ENCODE measurements around the gene BIRC6. TPM values are rescaled to one million over a fixed set of nuclear protein-coding genes. Genes with fewer than 3 reads are reported as not detected.
"Not testable (repeated sequence)": the region's sequence is repeated elsewhere in the genome, so short reads cannot be mapped to it uniquely, and the experiment has no call there.

Gene BIRC6
- total RNA-seq, 1 donor from 2014 or later = 105 TPM

- Mint-ChIP-seq H3K4me3 (no peak overlapping the region), H3K9me3 (no peaks in the 10 kb centered on the region), H3K36me3 (ENCODE audit: low read depth) (peaks cover 58% of the 10 kb centered on the region), H3K27ac (no peak overlapping the region), H3K4me1 (no peaks in the 10 kb centered on the region), H3K27me3 (no peaks in the 10 kb centered on the region)
- DNase-seq = no peak
- intact Hi-C loops (cut with micrococcal nuclease) = no loop called here
These were observed 85.2 kb downstream of the BIRC6 start for GRCh38 chr2:32442020-32442467.

GRCh38 chr2:32446369-32446768, 89.5 kb downstream of the BIRC6 start:
- no peaks in the 10 kb centered on the region for H3K27me3 Mint-ChIP-seq
- no peaks in the 10 kb centered on the region for H3K9me3 Mint-ChIP-seq
- no peaks in the 10 kb centered on the region for H3K4me1 Mint-ChIP-seq
- intact Hi-C loops (cut with micrococcal nuclease) = no loop called here
- no peak overlapping the region for H3K4me3 Mint-ChIP-seq
- H3K27ac Mint-ChIP-seq = no peak overlapping the region
- peaks cover 56% of the 10 kb centered on the region for H3K36me3 Mint-ChIP-seq (ENCODE audit: low read depth)
- DNase-seq = no peak

GRCh38 chr2:32450851-32451250, 94.0 kb downstream of the BIRC6 start:
- no peak for DNase-seq
- Mint-ChIP-seq H3K36me3 (ENCODE audit: low read depth) (peaks cover 36% of the 10 kb centered on the region), H3K27ac (no peak overlapping the region), H3K9me3 (no peaks in the 10 kb centered on the region), H3K4me1 (no peaks in the 10 kb centered on the region), H3K27me3 (no peaks in the 10 kb centered on the region), H3K4me3 (no peak overlapping the region)
- intact Hi-C loops (cut with micrococcal nuclease) = no loop called here

- Mint-ChIP-seq H3K4me3 (no peak overlapping the region), H3K27ac (no peak overlapping the region), H3K36me3 (ENCODE audit: low read depth) (peaks cover 43% of the 10 kb centered on the region), H3K4me1 (no peaks in the 10 kb centered on the region), H3K27me3 (no peaks in the 10 kb centered on the region), H3K9me3 (no peaks in the 10 kb centered on the region)
- DNase-seq = no peak
- intact Hi-C loops (cut with micrococcal nuclease) = no loop called here
These were observed 95.7 kb downstream of the BIRC6 start for GRCh38 chr2:32452338-32453064.

GRCh38 chr2:32453242-32454062, 96.6 kb downstream of the BIRC6 start:
- no peak overlapping the region for H3K4me3 Mint-ChIP-seq
- peaks cover 47% of the 10 kb centered on the region for H3K36me3 Mint-ChIP-seq (ENCODE audit: low read depth)
- no peaks in the 10 kb centered on the region for H3K9me3 Mint-ChIP-seq
- DNase-seq = no peak
- H3K27me3 Mint-ChIP-seq = no peaks in the 10 kb centered on the region
- no peak overlapping the region for H3K27ac Mint-ChIP-seq
- intact Hi-C loops (cut with micrococcal nuclease) = no loop called here
- peaks cover 2% of the 10 kb centered on the region for H3K4me1 Mint-ChIP-seq

GRCh38 chr2:32455816-32456215, 99.0 kb downstream of the BIRC6 start:
- no peak for DNase-seq
- no peaks in the 10 kb centered on the region for H3K9me3 Mint-ChIP-seq
- peaks cover 38% of the 10 kb centered on the region for H3K36me3 Mint-ChIP-seq (ENCODE audit: low read depth)
- H3K27ac Mint-ChIP-seq = no peak overlapping the region
- peaks cover 2% of the 10 kb centered on the region for H3K4me1 Mint-ChIP-seq
- H3K27me3 Mint-ChIP-seq = no peaks in the 10 kb centered on the region
- intact Hi-C loops (cut with micrococcal nuclease) = no loop called here
- no peak overlapping the region for H3K4me3 Mint-ChIP-seq

GRCh38 chr2:32456808-32457207, 100.0 kb downstream of the BIRC6 start:
- no peak for DNase-seq
- Mint-ChIP-seq H3K9me3 (no peaks in the 10 kb centered on the region), H3K27ac (no peak overlapping the region), H3K4me1 (peaks cover 2% of the 10 kb centered on the region), H3K4me3 (no peak overlapping the region), H3K36me3 (ENCODE audit: low read depth) (peaks cover 33% of the 10 kb centered on the region), H3K27me3 (no peaks in the 10 kb centered on the region)
- intact Hi-C loops (cut with micrococcal nuclease) = no loop called here

- Mint-ChIP-seq H3K27me3 (no peaks in the 10 kb centered on the region), H3K27ac (no peak overlapping the region), H3K4me1 (peaks cover 2% of the 10 kb centered on the region), H3K36me3 (ENCODE audit: low read depth) (peaks cover 32% of the 10 kb centered on the region), H3K4me3 (no peak overlapping the region), H3K9me3 (no peaks in the 10 kb centered on the region)
- intact Hi-C loops (cut with micrococcal nuclease) = no loop called here
- no peak for DNase-seq
These were observed 101.0 kb downstream of the BIRC6 start for GRCh38 chr2:32457814-32458213.

- H3K4me3 Mint-ChIP-seq; intact Hi-C loops (cut with micrococcal nuclease); H3K27ac Mint-ChIP-seq; H3K4me1 Mint-ChIP-seq; H3K27me3 Mint-ChIP-seq; DNase-seq; H3K9me3 Mint-ChIP-seq: not testable (repeated sequence)
- peaks cover 47% of the 10 kb centered on the region for H3K36me3 Mint-ChIP-seq (ENCODE audit: low read depth)
These were observed 104.0 kb downstream of the BIRC6 start for GRCh38 chr2:32460861-32461260.

GRCh38 chr2:32463110-32463509, 106.3 kb downstream of the BIRC6 start:
- Mint-ChIP-seq H3K9me3 (no peaks in the 10 kb centered on the region), H3K27me3 (no peaks in the 10 kb centered on the region), H3K4me3 (no peak overlapping the region), H3K4me1 (peaks cover 10% of the 10 kb centered on the region), H3K27ac (no peak overlapping the region), H3K36me3 (ENCODE audit: low read depth) (peaks cover 46% of the 10 kb centered on the region)
- DNase-seq = no peak
- intact Hi-C loops (cut with micrococcal nuclease) = no loop called here

- Mint-ChIP-seq H3K4me1 (peaks cover 9% of the 10 kb centered on the region), H3K4me3 (no peak overlapping the region), H3K36me3 (ENCODE audit: low read depth) (peaks cover 48% of the 10 kb centered on the region), H3K27me3 (no peaks in the 10 kb centered on the region), H3K27ac (peak overlapping the region; percentile 46), H3K9me3 (no peaks in the 10 kb centered on the region)
- intact Hi-C loops (cut with micrococcal nuclease) = no loop called here
- DNase-seq = no peak
These were observed 107.6 kb downstream of the BIRC6 start for GRCh38 chr2:32464431-32464830.

GRCh38 chr2:32472605-32473004, 115.8 kb downstream of the BIRC6 start:
- Mint-ChIP-seq H3K27me3 (no peaks in the 10 kb centered on the region), H3K27ac (no peak overlapping the region), H3K9me3 (no peaks in the 10 kb centered on the region), H3K36me3 (ENCODE audit: low read depth) (peaks cover 41% of the 10 kb centered on the region), H3K4me3 (no peak overlapping the region), H3K4me1 (peaks cover 6% of the 10 kb centered on the region)
- intact Hi-C loops (cut with micrococcal nuclease) = no loop called here
- DNase-seq = no peak

- H3K27ac Mint-ChIP-seq = no peak overlapping the region
These were observed 117.6 kb downstream of the BIRC6 start for GRCh38 chr2:32474381-32474780.

GRCh38 chr2:32478889-32479620, 122.2 kb downstream of the BIRC6 start:
- no peak overlapping the region for H3K4me3 Mint-ChIP-seq
- H3K36me3 Mint-ChIP-seq (ENCODE audit: low read depth) = peaks cover 47% of the 10 kb centered on the region

More at GRCh38 chr2:32474381-32474780, 117.6 kb downstream of the BIRC6 start:
- intact Hi-C loops (cut with micrococcal nuclease) = no loop called here
- no peak overlapping the region for H3K4me3 Mint-ChIP-seq
- H3K4me1 Mint-ChIP-seq = peaks cover 6% of the 10 kb centered on the region
- H3K27me3 Mint-ChIP-seq = no peaks in the 10 kb centered on the region
- DNase-seq = no peak
- no peaks in the 10 kb centered on the region for H3K9me3 Mint-ChIP-seq
- H3K36me3 Mint-ChIP-seq (ENCODE audit: low read depth) = peaks cover 38% of the 10 kb centered on the region

More at GRCh38 chr2:32478889-32479620, 122.2 kb downstream of the BIRC6 start:
- intact Hi-C loops (cut with micrococcal nuclease) = no loop called here
- H3K27ac Mint-ChIP-seq = no peak overlapping the region
- H3K9me3 Mint-ChIP-seq = no peaks in the 10 kb centered on the region
- peaks cover 3% of the 10 kb centered on the region for H3K4me1 Mint-ChIP-seq
- no peaks in the 10 kb centered on the region for H3K27me3 Mint-ChIP-seq
- no peak for DNase-seq

Measured in activated CD4-positive, alpha-beta T cell treated with anti-CD3 and anti-CD28 coated beads, Interleukin-2, amount 10 ng/mL, durations not matched to agents 24 days and 14 days (primary cell).